ENCODE data around the gene CYP2S1.
A peak's percentile ranks its signal among the peaks of the same experiment; 100 is the strongest.

Gene CYP2S1

DNA sequence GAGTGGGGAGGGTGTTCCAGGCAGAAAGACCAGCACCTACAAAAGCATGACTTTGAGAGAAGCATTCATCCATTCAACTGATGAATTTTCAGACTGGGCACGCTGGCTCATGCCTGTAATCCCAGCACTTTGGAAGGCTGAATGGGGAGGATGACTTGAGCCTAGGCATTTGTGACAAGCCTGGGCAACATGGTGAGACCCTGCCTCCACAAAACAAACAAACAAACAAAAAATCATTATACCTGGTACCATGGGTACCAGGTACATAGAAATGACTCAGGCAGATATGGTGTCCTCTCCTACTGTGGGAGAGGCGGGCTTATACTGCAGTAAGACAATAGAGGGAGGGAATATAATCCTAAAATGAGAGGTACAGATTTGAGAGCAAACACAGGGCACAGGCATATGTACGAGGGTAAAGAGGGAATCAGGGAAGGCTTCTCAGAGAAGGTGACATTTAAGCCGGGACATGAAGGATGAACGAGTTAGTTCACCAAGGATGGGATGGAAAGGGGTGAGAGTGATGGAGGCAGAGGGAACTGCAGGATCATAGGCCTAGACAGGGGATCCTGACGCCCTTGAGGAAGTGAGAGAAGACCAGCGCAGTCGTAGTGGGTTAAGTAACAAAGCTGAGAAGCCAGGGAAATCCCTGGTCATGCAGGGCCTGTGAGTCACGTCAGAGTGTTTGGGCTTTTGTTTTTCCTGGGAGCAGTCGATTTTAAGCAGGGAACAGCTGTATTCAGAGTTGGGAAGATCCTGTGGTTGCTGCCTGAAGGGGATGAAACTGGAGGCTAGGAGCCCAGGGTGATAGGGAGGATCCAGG, 2.9 kb downstream of the CYP2S1 start:
- DNase-seq = no peak

DNA sequence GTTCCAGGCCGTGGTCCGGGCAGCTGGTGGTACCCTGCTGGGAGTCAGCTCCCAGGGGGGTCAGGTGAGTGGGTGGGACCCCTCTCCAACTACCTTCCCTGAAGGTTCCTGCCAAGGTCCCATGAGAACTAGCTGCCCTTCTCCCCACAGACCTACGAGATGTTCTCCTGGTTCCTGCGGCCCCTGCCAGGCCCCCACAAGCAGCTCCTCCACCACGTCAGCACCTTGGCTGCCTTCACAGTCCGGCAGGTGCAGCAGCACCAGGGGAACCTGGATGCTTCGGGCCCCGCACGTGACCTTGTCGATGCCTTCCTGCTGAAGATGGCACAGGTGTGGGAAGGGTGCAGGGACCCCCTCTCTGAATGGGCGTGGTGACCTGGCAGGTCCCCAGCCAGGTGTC, 5.5 kb downstream of the CYP2S1 start:
- DNase-seq = no peak

- DNase-seq = no peak
These were observed 10.4 kb downstream of the CYP2S1 start for GRCh38 chr19:41203371-41203770.

GRCh38 chr19:41204338-41204737, 11.3 kb downstream of the CYP2S1 start:
- DNase-seq = peak; percentile 68

- no peak for DNase-seq
These were observed 13.0 kb downstream of the CYP2S1 start for GRCh38 chr19:41205995-41206394.

GRCh38 chr19:41206456-41206855, 13.4 kb downstream of the CYP2S1 start:
- DNase-seq = no peak

GRCh38 chr19:41206926-41207750, 14.1 kb downstream of the CYP2S1 start:
- no peak for DNase-seq

- no peak for DNase-seq
These were observed 21.1 kb downstream of the CYP2S1 start for GRCh38 chr19:41214161-41214560.

GRCh38 chr19:41217741-41218140, 24.7 kb downstream of the CYP2S1 start:
- DNase-seq = no peak

DNA sequence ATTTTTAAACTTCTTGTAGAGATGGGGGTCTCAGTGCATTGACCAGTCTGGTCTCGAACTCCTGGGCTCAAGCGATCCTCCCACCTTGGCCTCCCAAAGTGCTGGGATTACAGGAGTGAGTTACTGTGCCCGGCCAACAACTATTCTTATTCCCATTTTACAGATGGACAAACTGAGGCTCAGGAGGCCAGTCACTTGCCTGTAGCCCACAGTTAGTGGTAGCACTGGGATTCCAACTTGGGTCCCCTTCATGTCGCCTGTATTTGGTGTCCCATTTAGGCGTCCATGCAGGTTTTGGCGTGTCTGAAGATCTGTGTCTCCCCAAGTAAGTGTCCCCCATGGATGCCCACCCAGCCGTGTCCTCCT, 25.2 kb downstream of the CYP2S1 start:
- DNase-seq = no peak

DNA sequence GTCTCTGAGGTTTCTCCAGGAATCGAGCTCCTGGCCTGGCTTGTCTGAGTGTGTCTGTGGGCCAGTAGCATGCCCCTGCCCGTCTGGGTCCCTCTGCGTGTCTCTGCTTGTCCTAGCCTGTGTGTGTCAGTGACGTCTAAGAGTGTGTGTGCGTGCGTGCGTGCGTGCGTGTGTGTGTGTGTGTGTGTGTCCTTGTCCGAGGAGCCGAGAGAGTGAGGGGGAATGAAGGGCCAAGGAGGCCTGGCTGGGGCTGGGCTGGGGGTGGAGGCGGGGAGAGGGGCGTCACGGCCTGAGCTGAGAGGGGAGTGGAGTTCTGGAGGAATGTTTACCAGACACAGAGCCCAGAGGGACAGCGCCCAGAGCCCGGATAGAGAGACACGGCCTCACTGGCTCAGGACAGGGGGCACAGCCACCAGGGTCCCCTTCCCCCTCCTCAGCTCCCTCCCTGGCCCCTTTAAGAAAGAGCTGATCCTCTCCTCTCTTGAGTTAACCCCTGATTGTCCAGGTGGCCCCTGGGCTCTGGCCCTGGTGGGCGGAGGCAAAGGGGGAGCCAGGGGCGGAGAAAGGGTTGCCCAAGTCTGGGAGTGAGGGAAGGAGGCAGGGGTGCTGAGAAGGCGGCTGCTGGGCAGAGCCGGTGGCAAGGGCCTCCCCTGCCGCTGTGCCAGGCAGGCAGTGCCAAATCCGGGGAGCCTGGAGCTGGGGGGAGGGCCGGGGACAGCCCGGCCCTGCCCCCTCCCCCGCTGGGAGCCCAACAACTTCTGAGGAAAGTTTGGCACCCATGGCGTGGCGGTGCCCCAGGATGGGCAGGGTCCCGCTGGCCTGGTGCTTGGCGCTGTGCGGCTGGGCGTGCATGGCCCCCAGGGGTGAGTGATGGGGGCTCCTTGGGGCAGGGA, 25.8 kb downstream of the CYP2S1 start, which contains the start of gene AXL:
TSS of gene AXL (plus strand) at position 609 of the 893 bp plus-strand sequence. CDS start at position 779, 170 bp downstream.
- no peak for DNase-seq

DNA sequence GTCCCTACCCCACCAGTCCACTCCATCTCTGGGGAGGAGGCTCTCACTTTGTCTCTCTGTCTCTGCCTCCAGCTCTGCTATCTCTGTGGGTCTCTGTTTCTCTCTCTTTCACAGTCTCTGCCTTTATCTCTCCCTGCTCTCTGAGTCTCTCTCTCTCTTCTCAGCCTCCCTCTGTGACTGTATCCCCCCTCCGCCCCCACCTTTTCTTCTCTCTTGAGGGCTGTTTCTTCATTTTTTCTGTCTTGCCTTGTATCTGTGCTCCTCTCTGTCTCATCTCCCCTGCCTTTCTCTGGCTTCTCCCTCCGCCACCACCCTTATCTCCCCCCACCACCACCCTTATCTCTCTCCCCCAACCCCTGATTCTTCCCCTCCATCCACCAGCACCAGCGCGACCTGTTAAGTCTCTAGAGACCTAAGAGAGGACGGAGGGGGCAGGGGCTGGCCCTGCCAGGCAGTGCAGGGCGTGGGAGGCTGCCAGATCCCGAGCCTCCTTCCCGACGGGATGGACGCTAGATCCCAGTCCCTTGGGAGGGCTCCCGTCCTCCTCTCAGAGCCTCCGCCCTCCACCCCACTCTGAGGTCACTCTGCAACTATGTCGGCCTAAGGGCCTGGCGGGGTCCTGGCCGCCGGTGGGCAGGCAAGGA, 27.0 kb downstream of the CYP2S1 start:
- DNase-seq = no peak

DNA sequence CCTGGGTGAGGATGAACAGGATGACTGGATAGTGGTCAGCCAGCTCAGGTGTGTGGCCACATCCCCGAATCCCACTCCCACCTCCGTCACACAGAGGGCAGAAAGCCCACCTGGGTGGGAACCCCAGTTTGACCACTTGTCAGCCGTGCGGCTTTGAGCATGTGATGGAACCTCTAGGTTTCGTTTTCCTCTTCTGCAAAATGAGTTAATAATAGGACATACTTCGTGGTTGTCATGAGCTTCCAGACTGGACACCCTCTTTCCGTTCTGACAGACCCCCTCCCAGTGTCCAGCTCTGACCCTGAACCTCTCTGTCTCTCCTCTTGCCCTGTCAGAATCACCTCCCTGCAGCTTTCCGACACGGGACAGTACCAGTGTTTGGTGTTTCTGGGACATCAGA, 27.8 kb downstream of the CYP2S1 start:
- no peak for DNase-seq

DNA sequence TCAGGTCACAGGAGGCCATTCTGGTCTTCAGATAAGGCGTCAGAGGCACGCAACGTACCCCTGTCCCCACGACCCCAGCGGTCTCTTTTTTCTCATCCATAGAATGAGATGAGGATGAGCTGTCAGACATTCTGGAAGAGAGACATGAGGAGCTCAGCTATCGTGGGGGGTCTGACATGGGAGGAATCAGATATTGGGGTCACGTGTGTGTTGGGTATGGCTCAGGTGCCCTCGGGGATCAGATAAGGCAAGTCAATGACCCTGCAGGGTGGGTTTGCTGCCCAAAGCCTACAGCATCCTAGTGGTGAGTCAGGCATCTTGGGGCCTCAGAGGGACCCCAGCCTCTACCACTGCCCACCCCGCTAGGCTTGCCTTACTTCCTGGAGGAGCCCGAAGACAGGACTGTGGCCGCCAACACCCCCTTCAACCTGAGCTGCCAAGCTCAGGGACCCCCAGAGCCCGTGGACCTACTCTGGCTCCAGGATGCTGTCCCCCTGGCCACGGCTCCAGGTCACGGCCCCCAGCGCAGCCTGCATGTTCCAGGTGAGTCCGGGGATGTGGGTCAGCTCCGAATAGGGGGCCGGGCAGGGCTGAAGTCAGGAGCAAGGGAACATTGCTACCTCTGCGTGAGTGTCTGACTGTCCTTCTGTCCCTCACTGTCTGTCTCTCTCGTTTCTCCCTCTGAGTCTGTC, 28.6 kb downstream of the CYP2S1 start:
- no peak for DNase-seq

DNA sequence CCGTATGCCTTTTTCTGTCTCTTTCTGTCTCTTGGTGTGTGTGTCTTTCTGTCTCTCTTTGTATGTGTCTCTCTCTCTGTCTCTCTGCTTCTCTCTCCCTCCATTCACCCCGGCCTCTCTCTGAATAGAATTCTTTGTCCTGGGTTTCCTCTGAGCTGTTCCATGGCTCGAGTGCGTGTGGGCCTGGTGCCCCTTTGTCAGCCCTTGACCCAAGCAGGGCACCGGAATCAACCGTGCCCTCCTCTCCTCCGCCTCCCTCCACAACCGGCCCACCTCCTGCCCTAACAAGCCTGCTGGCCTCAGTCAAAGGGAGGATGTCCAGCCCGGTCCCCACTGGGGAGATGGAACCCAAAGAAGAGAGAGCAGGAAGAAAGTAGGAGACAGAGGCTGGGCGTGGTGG, 29.2 kb downstream of the CYP2S1 start:
- DNase-seq = no peak

GRCh38 chr19:41223431-41224234, 30.6 kb downstream of the CYP2S1 start:
- DNase-seq = no peak

GRCh38 chr19:41224632-41225031, 31.6 kb downstream of the CYP2S1 start:
- no peak for DNase-seq

DNA sequence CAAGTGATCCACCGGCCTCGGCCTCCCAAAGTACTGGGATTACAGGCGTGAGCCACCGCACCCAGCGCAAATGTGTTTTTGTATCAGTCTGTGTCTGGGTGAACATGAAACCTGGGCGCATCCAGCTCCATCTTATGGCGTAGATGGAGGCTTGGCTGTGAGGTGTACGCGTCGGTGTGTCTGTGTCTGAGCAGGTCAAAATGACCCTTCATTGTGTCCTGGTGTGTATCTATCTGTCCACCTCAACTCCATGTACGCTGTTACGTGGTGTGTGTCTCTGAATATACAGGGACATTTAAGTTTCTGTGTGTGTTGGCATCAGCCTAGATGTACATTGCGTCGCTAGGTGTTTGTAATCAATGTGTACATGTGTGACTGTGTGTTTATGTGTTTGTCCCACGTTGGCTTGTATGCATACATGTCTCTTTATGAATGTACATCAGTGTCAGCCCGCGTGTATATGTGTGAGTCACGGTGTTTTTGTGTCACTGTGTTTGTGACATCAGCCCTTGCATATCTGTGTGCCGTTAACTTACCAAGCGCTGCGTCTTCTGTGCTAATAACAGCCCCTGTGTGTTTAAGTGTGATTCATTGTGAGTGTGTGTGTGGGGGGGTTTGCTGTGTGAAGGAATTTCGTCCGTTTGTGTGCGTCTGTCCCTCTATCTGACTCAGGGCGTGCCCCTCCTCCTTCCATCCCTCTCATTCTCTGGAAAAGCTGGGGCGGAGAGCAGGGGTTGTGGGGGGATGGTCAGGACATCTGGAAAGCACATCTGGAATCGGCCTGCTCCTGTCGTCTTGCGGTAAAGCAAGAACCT, 32.4 kb downstream of the CYP2S1 start:
- DNase-seq = no peak

DNA sequence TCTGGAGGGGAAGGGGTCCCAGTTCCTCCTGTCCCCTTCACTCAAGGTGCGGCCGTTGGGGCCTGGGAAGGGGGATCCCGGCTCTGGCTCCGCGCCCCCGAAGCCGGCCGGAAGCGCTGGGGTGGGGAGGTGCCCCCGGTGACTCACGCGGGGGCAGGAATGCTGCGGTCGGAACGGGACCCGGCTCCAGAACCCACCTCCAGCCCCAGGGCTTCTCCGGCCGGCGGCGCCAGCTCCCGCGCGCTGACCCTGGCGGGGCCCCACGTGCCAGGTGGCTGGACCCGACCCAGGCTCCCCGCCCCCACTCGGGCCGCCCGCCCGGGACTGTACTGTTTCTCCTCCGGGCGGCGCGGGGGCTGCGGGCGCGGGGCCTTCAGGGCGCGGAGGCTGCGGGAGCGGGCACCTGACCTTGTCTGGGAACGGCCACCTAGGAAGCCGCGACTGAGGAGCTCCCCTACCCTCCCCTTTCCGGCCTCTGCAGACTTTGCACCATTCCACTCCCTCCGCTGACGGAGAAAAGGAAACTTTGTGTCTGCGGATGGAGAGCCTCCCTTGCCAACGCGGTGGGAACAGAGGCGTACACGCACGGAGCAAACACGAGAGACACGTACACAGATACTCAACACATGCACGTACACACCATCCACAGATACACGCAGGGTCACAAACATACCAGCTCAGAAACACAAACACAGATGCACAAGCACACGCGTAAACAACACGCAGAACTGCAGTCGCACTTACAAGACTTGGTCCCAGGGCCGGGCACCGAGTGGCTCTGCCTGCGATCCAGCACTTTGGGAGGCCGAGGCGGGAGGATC, 33.2 kb downstream of the CYP2S1 start:
- no peak for DNase-seq

Data from NCI-H146 (cell line).